Chondrocyte (in vitro differentiated cells): ENCODE results near the gene ETV7. TPM values are rescaled to one million over a fixed set of nuclear protein-coding genes. Genes with fewer than 3 reads are reported as not detected.

Source experiments
- DNase-seq: peaks from one replicate; pipeline ENCODE4 v3.0.0; 2021; ENCODE audit warnings: mixed read lengths, low spot score
- H3K27ac Mint-ChIP-seq: one replicate; pipeline ENCODE4 v1.8.0; 2021; ENCODE audit warnings: mild to moderate bottlenecking, moderate library complexity, mixed read lengths; ENCODE audit not compliant: unreplicated experiment
- H3K27me3 Mint-ChIP-seq: 2 replicates; pipeline ENCODE4 v1.8.0; 2021; ENCODE audit warnings: low read depth, mixed read lengths
- H3K36me3 Mint-ChIP-seq: 2 replicates; pipeline ENCODE4 v1.8.0; 2021; ENCODE audit warnings: low read depth, mixed read lengths
- H3K4me1 Mint-ChIP-seq: 2 replicates; pipeline ENCODE4 v1.8.0; 2021; ENCODE audit warnings: low read depth, mild to moderate bottlenecking, mixed read lengths
- H3K4me3 Mint-ChIP-seq: one replicate; pipeline ENCODE4 v1.8.0; 2021; ENCODE audit warnings: mild to moderate bottlenecking, moderate library complexity, mixed read lengths; ENCODE audit not compliant: unreplicated experiment
- H3K9me3 Mint-ChIP-seq: 2 replicates; pipeline ENCODE4 v1.8.0; 2021; ENCODE audit warnings: low read depth, mixed read lengths
- long read RNA-seq: library from polyadenylated mRNA; stranded (forward); transcript quantifications from one replicate; pipeline ENCODE4 v2.0.0, GENCODE V29; 2021
- total RNA-seq: library from RNA; stranded (reverse); gene quantifications from 3 replicates; pipeline ENCODE4 v1.2.1, GENCODE V29; 2021
- TF ChIP-seq, protein P1 (sequence below): fragments of 200-600 bp; sonication (generic); IDR thresholded peaks from 2 replicates; pipeline ENCODE4 v1.5.0; 2021; ENCODE audit warnings: antibody characterized with exemption, mild to moderate bottlenecking, moderate library complexity

Gene ETV7
- not detected in 3 replicates for total RNA-seq
- long read RNA-seq = 0 reads

DNA sequence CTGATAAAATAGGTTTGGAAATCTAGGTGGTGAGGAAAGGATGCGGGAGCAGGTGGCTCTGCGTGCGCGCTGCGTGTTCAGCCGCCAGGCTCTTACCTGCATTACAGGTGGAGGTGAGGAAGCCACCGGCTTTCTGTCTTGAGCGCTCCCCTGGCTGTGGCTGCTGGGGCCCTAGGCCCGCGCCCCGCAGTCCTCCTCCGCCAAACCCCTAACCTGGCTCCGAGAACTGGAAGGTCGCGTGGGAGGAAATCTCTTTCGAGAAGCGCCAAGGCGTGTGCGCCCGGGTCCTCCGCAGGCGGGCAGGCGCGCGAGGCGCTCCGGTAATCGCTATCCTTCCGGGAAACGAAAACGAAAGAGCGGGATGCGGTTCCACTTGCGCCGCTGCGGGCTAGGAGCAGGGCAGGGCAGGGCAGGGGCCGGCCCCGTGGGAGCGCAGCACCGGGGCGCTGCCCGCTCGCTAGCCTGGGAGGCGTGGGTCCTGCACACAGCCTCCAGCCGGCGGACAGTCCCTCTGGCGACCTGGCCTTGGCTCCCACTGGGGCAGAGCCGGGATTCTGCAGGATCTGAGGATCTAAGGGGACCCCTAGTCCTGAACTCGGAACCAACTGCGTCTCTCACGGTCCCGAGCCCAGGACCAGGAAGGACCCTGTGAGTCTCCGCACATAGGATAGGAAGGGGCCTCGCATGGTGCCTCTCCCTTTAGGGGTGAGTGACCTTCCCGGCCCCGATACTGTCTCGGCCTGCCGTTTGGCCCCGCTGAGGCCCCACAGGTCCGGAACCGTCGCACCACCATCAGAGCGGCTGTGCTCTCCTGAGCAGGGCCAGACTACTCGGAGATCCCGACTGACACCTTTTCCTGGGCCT lies at the start of gene ETV7:
Gene ETV7 (minus strand): TSS at position 230 of the 864 bp plus-strand sequence. CDS start 128 bp downstream, at position 102.
- H3K36me3 Mint-ChIP-seq = no peaks in the 10 kb centered on the region
- H3K27ac Mint-ChIP-seq = peak within 1 kb of the TSS; percentile 49
- peak within 1 kb of the TSS; percentile 86 for H3K4me3 Mint-ChIP-seq
- no peak for DNase-seq
- TF ChIP-seq, protein P1, sequence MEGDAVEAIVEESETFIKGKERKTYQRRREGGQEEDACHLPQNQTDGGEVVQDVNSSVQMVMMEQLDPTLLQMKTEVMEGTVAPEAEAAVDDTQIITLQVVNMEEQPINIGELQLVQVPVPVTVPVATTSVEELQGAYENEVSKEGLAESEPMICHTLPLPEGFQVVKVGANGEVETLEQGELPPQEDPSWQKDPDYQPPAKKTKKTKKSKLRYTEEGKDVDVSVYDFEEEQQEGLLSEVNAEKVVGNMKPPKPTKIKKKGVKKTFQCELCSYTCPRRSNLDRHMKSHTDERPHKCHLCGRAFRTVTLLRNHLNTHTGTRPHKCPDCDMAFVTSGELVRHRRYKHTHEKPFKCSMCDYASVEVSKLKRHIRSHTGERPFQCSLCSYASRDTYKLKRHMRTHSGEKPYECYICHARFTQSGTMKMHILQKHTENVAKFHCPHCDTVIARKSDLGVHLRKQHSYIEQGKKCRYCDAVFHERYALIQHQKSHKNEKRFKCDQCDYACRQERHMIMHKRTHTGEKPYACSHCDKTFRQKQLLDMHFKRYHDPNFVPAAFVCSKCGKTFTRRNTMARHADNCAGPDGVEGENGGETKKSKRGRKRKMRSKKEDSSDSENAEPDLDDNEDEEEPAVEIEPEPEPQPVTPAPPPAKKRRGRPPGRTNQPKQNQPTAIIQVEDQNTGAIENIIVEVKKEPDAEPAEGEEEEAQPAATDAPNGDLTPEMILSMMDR = no peak
- no peaks in the 10 kb centered on the region for H3K9me3 Mint-ChIP-seq
- peaks cover 21% of the 10 kb centered on the region for H3K27me3 Mint-ChIP-seq
- peaks cover 14% of the 10 kb centered on the region for H3K4me1 Mint-ChIP-seq

DNA sequence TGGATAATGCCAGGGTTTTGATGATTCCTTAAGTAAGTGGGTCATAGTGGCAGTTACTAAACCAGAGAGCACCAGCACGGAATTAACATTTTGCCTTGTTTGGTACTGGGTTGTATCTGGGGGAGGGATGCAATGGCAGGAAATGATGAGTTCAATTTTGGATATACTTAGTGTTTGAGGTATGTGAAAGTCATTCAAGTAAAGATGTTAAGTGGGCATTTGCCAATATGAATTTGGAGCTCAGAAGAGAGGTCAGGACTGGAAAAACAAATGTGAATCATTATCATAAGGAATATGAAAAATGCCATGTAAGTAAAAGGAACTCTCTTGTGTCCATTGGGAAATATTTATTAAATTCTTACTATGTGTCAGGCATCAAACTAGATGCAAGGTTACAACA lies 49.0 kb upstream of the ETV7 start:
- H3K27ac Mint-ChIP-seq = peak overlapping the region; percentile 75
- H3K4me1 Mint-ChIP-seq = peaks cover 41% of the 10 kb centered on the region
- H3K27me3 Mint-ChIP-seq = no peaks in the 10 kb centered on the region
- no peak overlapping the region for H3K4me3 Mint-ChIP-seq
- H3K36me3 Mint-ChIP-seq = no peaks in the 10 kb centered on the region
- no peaks in the 10 kb centered on the region for H3K9me3 Mint-ChIP-seq
- DNase-seq = no peak
- TF ChIP-seq, protein P1 = no peak

DNA sequence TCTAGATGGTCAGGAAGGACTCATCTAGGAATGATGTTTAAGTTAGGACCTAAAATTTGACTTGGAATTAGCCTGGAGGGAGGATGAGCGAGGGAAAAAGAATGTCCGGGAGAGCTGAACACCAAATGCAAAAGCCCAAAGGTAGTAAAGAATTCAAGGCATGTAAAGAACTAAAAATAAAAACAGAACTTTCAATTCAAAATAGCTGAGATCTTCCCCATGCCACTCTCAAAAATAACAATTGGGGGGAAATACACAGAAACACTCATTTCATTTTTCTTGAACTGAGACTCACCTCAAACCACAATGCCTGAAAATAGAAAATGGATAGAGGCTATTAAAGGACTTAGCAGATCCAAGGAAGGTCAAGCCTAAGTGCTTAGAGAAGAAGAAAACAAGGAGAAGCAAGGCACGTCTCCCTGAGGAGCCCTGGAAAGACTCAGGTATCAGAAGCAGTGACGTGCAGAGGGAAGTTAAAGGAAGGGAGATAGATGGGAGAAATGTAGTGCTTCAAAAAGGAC lies 44.7 kb upstream of the ETV7 start:
- Mint-ChIP-seq H3K27ac (peak overlapping the region; percentile 85), H3K9me3 (no peaks in the 10 kb centered on the region), H3K36me3 (no peaks in the 10 kb centered on the region), H3K4me1 (peaks cover 37% of the 10 kb centered on the region), H3K4me3 (peak overlapping the region; percentile 4), H3K27me3 (no peaks in the 10 kb centered on the region)
- no peak for DNase-seq
- TF ChIP-seq, protein P1 = no peak

DNA sequence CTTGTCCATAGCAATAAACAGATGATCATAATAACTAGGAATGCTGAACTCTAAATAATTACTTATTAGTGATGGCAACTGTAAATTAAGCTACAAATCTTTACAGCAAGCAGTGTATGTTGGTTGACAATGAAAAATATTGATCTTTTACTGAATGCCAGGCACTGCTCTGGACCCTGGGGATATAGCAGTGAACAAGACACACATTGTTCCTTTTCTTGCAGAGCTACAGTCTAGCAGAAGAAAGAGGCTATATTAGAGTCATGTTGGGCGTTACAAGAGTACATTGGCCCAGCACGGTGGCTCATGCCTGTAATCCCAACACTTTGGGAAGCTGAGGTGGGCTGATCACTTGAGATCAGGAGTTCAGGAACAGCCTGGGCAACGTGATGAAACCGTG lies 43.7 kb upstream of the ETV7 start:
- H3K27me3 Mint-ChIP-seq = no peaks in the 10 kb centered on the region
- no peak for DNase-seq
- peaks cover 28% of the 10 kb centered on the region for H3K4me1 Mint-ChIP-seq
- no peaks in the 10 kb centered on the region for H3K36me3 Mint-ChIP-seq
- TF ChIP-seq, protein P1 = no peak
- H3K9me3 Mint-ChIP-seq = no peaks in the 10 kb centered on the region
- H3K27ac Mint-ChIP-seq = no peak overlapping the region
- no peak overlapping the region for H3K4me3 Mint-ChIP-seq

DNA sequence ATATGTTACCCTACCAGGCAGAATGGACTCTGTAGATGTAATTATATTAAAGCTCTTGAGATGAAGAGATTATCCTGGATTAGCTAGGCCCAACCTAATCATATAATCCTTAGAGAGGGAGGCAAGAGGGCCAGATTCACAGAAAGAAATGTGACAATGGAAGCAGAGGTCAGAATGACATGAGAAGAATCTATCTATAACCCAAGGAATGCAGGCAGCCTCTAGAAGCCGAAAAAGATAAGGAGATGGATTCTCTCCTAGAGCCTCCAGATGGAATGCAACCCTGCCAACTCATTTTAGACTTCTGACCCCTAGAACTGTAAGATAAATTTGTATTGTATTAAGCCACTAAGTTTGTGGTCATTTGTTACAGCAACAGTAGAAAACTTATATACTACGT lies 42.9 kb upstream of the ETV7 start:
- Mint-ChIP-seq H3K4me1 (peaks cover 23% of the 10 kb centered on the region), H3K27me3 (no peaks in the 10 kb centered on the region), H3K4me3 (no peak overlapping the region), H3K27ac (no peak overlapping the region), H3K9me3 (no peaks in the 10 kb centered on the region), H3K36me3 (no peaks in the 10 kb centered on the region)
- DNase-seq = no peak
- TF ChIP-seq, protein P1 = no peak
